ENCODE data around the gene TMEM167A.

TMEM167A gene

DNA sequence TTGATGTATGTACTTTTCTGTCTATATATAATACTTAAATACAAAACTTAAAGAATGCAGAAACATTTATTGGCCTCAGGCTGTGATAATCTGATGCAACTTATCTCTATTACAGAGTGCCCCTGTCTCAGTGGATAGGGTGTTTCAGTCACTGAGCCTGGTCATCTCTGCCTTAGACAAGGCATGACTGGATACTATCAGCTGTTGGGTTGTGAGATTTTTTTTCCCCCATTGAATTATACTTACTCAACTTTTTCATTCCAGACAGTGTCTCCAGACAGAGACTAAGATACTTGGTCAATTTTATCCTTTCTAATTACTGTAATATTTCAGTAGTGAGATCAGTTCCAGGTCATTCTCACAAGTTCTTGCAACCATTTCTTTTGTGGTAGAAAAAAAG is 26.8 kb upstream of the TMEM167A start:
- Histone ChIP-seq H3K9me3 (ENCODE audit: low read length) (no peaks in the 10 kb centered on the region), H3F3A (ENCODE audit: insufficient read depth, low read length) (no peaks in the 10 kb centered on the region), H3K4me3 (ENCODE audit: low read depth, low read length, poor library complexity, severe bottlenecking) (no peak overlapping the region), H2AFZ (ENCODE audit: low read length) (no peak overlapping the region), H3K27me3 (ENCODE audit: insufficient read depth, low read length) (no peaks in the 10 kb centered on the region), H3K9me2 (ENCODE audit: low read depth, low read length) (no peaks in the 10 kb centered on the region), H3K9ac (ENCODE audit: low read length) (no peak overlapping the region), H4K20me1 (ENCODE audit: insufficient read depth, low read length) (no peaks in the 10 kb centered on the region), H3K79me2 (ENCODE audit: insufficient read depth, low read length) (0 out of 2 replicates have a peak, but pooled peaks cover 7% of the 10 kb centered on the region), H3K27ac (ENCODE audit: low read depth, low read length, poor library complexity, severe bottlenecking) (no peak overlapping the region), H3K4me2 (ENCODE audit: low read length) (no peak overlapping the region), H3K36me3 (ENCODE audit: insufficient read depth, low read length) (no peaks in the 10 kb centered on the region), H3K4me1 (ENCODE audit: insufficient read depth, low read length, severe bottlenecking) (no peaks in the 10 kb centered on the region)
- TF ChIP-seq, protein P1, sequence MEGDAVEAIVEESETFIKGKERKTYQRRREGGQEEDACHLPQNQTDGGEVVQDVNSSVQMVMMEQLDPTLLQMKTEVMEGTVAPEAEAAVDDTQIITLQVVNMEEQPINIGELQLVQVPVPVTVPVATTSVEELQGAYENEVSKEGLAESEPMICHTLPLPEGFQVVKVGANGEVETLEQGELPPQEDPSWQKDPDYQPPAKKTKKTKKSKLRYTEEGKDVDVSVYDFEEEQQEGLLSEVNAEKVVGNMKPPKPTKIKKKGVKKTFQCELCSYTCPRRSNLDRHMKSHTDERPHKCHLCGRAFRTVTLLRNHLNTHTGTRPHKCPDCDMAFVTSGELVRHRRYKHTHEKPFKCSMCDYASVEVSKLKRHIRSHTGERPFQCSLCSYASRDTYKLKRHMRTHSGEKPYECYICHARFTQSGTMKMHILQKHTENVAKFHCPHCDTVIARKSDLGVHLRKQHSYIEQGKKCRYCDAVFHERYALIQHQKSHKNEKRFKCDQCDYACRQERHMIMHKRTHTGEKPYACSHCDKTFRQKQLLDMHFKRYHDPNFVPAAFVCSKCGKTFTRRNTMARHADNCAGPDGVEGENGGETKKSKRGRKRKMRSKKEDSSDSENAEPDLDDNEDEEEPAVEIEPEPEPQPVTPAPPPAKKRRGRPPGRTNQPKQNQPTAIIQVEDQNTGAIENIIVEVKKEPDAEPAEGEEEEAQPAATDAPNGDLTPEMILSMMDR (IDR thresholded peaks at IDR 0.05; ENCODE audit: low read length), result no peak
- no peak for TF ChIP-seq EZH2 (IDR thresholded peaks at IDR 0.05; ENCODE audit: borderline replicate concordance, low read length)

DNA sequence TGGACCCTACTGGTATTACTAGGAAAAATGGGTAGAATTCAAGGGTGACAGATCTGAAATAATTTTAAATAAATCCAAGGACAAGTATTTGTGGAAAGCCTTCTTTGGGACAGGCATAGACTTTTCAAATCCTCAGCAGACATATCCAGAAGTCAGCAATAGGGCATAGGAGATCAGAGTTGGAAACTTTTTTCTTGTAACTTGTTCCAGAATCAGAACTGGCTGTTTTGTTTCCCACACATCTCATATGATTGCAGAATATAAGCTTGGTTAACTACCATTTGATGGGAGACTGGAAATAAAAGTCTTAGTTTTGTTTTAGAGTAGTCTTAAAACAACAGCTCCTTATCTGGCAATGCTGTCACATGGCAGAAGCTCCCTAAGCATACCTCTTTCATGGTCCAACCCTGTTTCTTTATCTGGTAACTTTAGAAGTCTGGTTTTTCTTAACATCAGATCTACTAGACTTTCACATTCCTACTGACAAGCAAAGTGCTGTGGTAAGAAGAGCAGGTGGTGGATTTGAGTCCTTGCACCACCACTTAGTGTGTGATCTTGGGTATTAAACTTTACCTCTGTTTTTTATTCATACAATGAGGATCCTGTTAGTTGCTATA is 25.3 kb upstream of the TMEM167A start:
- Histone ChIP-seq H4K20me1 (ENCODE audit: insufficient read depth, low read length) (no peaks in the 10 kb centered on the region), H3K27ac (ENCODE audit: low read depth, low read length, poor library complexity, severe bottlenecking) (no peak overlapping the region), H3K36me3 (ENCODE audit: insufficient read depth, low read length) (no peaks in the 10 kb centered on the region), H3K4me3 (ENCODE audit: low read depth, low read length, poor library complexity, severe bottlenecking) (no peak overlapping the region), H3K9me3 (ENCODE audit: low read length) (no peaks in the 10 kb centered on the region), H3K4me2 (ENCODE audit: low read length) (no peak overlapping the region), H3K9ac (ENCODE audit: low read length) (no peak overlapping the region), H2AFZ (ENCODE audit: low read length) (no peak overlapping the region), H3K9me2 (ENCODE audit: low read depth, low read length) (no peaks in the 10 kb centered on the region), H3K4me1 (ENCODE audit: insufficient read depth, low read length, severe bottlenecking) (no peaks in the 10 kb centered on the region), H3F3A (ENCODE audit: insufficient read depth, low read length) (no peaks in the 10 kb centered on the region), H3K27me3 (ENCODE audit: insufficient read depth, low read length) (no peaks in the 10 kb centered on the region), H3K79me2 (ENCODE audit: insufficient read depth, low read length) (0 out of 2 replicates have a peak, but pooled peaks cover 10% of the 10 kb centered on the region)
- TF ChIP-seq, protein P1 (IDR thresholded peaks at IDR 0.05; ENCODE audit: low read length), result no peak
- no peak for TF ChIP-seq EZH2 (IDR thresholded peaks at IDR 0.05; ENCODE audit: borderline replicate concordance, low read length)

DNA sequence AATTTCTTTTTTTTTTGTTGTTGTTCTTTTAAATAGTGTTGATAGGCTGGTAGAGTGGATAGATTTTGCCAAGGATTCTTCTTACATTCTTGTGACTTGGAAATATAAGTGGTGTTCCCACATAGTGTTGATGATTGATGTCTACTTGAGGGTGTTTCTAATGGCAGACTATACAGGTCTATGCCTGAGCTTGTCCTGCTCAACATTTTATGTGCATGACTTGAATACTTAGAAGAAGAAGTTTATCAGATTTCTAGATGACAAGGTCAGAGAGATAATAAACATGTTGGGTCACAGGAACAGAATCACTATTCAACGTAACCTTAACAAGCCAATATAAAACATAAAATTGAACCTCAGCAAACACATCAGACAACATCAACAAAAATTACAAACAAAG is 24.3 kb upstream of the TMEM167A start:
- no peak overlapping the region for H3K4me3 ChIP-seq (ENCODE audit: low read depth, low read length, poor library complexity, severe bottlenecking)
- H3K36me3 ChIP-seq (ENCODE audit: insufficient read depth, low read length), result no peaks in the 10 kb centered on the region
- no peak for TF ChIP-seq EZH2 (IDR thresholded peaks at IDR 0.05; ENCODE audit: borderline replicate concordance, low read length)
- TF ChIP-seq, protein P1 (IDR thresholded peaks at IDR 0.05; ENCODE audit: low read length), result no peak
- H3K27me3 ChIP-seq (ENCODE audit: insufficient read depth, low read length), result no peaks in the 10 kb centered on the region
- no peaks in the 10 kb centered on the region for H4K20me1 ChIP-seq (ENCODE audit: insufficient read depth, low read length)
- no peaks in the 10 kb centered on the region for H3F3A ChIP-seq (ENCODE audit: insufficient read depth, low read length)
- no peaks in the 10 kb centered on the region for H3K9me3 ChIP-seq (ENCODE audit: low read length)
- H3K9ac ChIP-seq (ENCODE audit: low read length), result no peak overlapping the region
- no peaks in the 10 kb centered on the region for H3K4me1 ChIP-seq (ENCODE audit: insufficient read depth, low read length, severe bottlenecking)
- H3K79me2 ChIP-seq (ENCODE audit: insufficient read depth, low read length), result 0 out of 2 replicates have a peak, but pooled peaks cover 10% of the 10 kb centered on the region
- no peak overlapping the region for H3K27ac ChIP-seq (ENCODE audit: low read depth, low read length, poor library complexity, severe bottlenecking)
- no peak overlapping the region for H3K4me2 ChIP-seq (ENCODE audit: low read length)
- no peak overlapping the region for H2AFZ ChIP-seq (ENCODE audit: low read length)
- H3K9me2 ChIP-seq (ENCODE audit: low read depth, low read length), result no peaks in the 10 kb centered on the region
